PC-3 (cell line): Measurements from ENCODE around the gene CWC25. TPM values are rescaled to one million over a fixed set of nuclear protein-coding genes. Genes with fewer than 3 reads are reported as not detected.
"Not testable (repeated sequence)": the region's sequence is repeated elsewhere in the genome, so short reads cannot be mapped to it uniquely, and the experiment has no call there.

Source experiments
- ATAC-seq: fragments of 200-7000 bp; cut with Tn5 transposase; 2 replicates; pipeline ENCODE4 v1.9.1; 2020; ENCODE audit warnings: mild to moderate bottlenecking, moderate library complexity
- BruUV-seq: library from RNA; stranded (reverse); fragments of 400-500 nt; replicated peaks from 2 replicates; lab custom pipeline; 2021; lab: Mats Ljungman, UMichigan
- CTCF ChIA-PET: fragments of 300-600 bp; sonication (Branson Sonifier 250); formaldehyde crosslinking; loops from one replicate; lab custom pipeline; 2022; ENCODE audit warnings: antibody characterized with exemption; lab: Charles Lee
- POLR2A ChIA-PET: fragments of 300-600 bp; sonication (Branson Sonifier 250); formaldehyde crosslinking; loops from one replicate; lab custom pipeline; 2022; ENCODE audit warnings: antibody characterized with exemption; ENCODE audit not compliant: unreplicated experiment; lab: Charles Lee
- DNase-seq: peaks from one replicate; pipeline ENCODE4 v3.0.0-alpha.2; 2015
- H2AFZ ChIP-seq: fragments of 300-600 bp; sonication (generic); 2 replicates; pipeline ENCODE4 v1.6.0; 2016; ENCODE audit warnings: antibody characterized with exemption, low read length
- H3F3A ChIP-seq: fragments of 300-600 bp; sonication (generic); one replicate; pipeline ENCODE4 v1.6.0; 2017; ENCODE audit warnings: antibody characterized with exemption, low read length, control low read depth, mild to moderate bottlenecking; ENCODE audit not compliant: unreplicated experiment
- H3K27ac ChIP-seq: fragments of 300-600 bp; sonication (generic); 2 replicates; pipeline ENCODE4 v1.5.1; 2016; ENCODE audit warnings: mild to moderate bottlenecking, low read length
- H3K27me3 ChIP-seq: fragments of 300-600 bp; sonication (generic); 2 replicates; pipeline ENCODE4 v1.6.1; 2016; ENCODE audit warnings: low read length, mixed read lengths
- H3K36me3 ChIP-seq: fragments of 300-600 bp; sonication (generic); 2 replicates; pipeline ENCODE4 v1.6.1; 2016; ENCODE audit warnings: low read depth, mixed run types, low read length, mixed read lengths
- H3K4me1 ChIP-seq: fragments of 300-600 bp; sonication (generic); 2 replicates; pipeline ENCODE4 v1.5.1; 2016; ENCODE audit warnings: low read length; ENCODE audit not compliant: insufficient read depth
- H3K4me2 ChIP-seq: fragments of 300-600 bp; sonication (generic); 2 replicates; pipeline ENCODE4 v1.6.0; 2016; ENCODE audit warnings: low read length
- H3K4me3 ChIP-seq: fragments of 300-600 bp; sonication (generic); 2 replicates; pipeline ENCODE4 v1.5.1; 2016; ENCODE audit warnings: mild to moderate bottlenecking, low read length, mixed read lengths
- H3K79me2 ChIP-seq: fragments of 300-600 bp; sonication (generic); 2 replicates; pipeline ENCODE4 v1.6.1; 2017; ENCODE audit warnings: low read length, mixed read lengths
- H3K9ac ChIP-seq: fragments of 300-600 bp; sonication (generic); 2 replicates; pipeline ENCODE4 v1.6.0; 2016; ENCODE audit warnings: mild to moderate bottlenecking, low read length
- H3K9me2 ChIP-seq: fragments of 300-600 bp; sonication (generic); replicated peaks from 2 replicates; pipeline ENCODE4 v1.6.1; 2016; ENCODE audit warnings: mixed run types, low read length, mixed read lengths
- H3K9me3 ChIP-seq: fragments of 300-600 bp; sonication (generic); 2 replicates; pipeline ENCODE4 v1.6.1; 2016; ENCODE audit warnings: low read length, mixed read lengths
- H4K20me1 ChIP-seq: fragments of 300-600 bp; sonication (generic); 2 replicates; pipeline ENCODE4 v1.6.1; 2016; ENCODE audit warnings: low read length, mixed read lengths
- CTCF ChIP-seq: fragments of 300-600 bp; sonication (generic); conservative IDR thresholded peaks from 2 replicates; pipeline ENCODE4 v1.5.1; 2017; ENCODE audit warnings: antibody characterized with exemption, low read depth, mild to moderate bottlenecking, low read length
- EZH2 ChIP-seq: fragments of 300-600 bp; sonication (generic); IDR thresholded peaks from one replicate; pipeline ENCODE4 v1.6.1; 2017; ENCODE audit warnings: antibody characterized with exemption, mild to moderate bottlenecking, low read length; ENCODE audit not compliant: unreplicated experiment
- EZH2phosphoT487 ChIP-seq: fragments of 300-600 bp; sonication (generic); IDR thresholded peaks from 2 replicates; pipeline ENCODE4 v1.6.1; 2018; ENCODE audit warnings: mild to moderate bottlenecking, antibody characterized with exemption, low read length, borderline replicate concordance
- intact Hi-C: fragments of 100-400 bp; cut with micrococcal nuclease; formaldehyde crosslinking; loops from 2 replicates; pipeline ENCODE4 v1.9.0; 2023
- total RNA-seq: library from RNA; depleted of rRNA; stranded (reverse); fragments of >200 nt; gene quantifications from 2 replicates; pipeline ENCODE4 v1.2.3, GENCODE V29; 2014

Gene CWC25
- total RNA-seq, 1 experiment from 2014 or later: 15.0 TPM

DNA sequence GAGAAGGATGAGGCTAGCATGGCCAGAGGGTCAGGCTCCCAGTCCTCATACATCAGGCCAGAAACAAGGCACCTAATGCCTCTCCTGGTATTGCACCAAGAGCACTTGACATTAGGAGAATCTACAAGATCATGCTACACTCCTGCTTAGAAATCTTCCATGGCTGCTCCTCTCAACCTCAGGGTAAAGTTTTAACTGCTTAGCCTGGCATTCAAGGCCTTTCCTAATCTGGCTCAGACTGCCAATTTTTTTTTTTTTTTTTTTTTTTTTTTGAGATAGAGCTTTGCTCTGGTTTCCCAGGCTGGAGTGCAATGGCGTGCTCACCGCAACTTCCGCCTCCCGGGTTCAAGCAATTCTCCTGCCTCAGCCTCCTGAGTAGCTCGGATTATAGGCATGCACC is 34.0 kb downstream of the CWC25 start:
- H3K9ac ChIP-seq: no peak overlapping the region
- no peaks in the 10 kb centered on the region for H4K20me1 ChIP-seq
- H3K27ac ChIP-seq: no peak overlapping the region
- H2AFZ ChIP-seq: no peak overlapping the region
- ATAC-seq (no peak), DNase-seq (no peak)
- no peaks in the 10 kb centered on the region for H3K9me3 ChIP-seq
- intact Hi-C loops: no loop called here
- H3K27me3 ChIP-seq: no peaks in the 10 kb centered on the region
- peaks cover 50% of the 10 kb centered on the region for H3K79me2 ChIP-seq
- TF ChIP-seq EZH2 (no peak), CTCF (no peak), EZH2phosphoT487 (no peak)
- no peaks in the 10 kb centered on the region for H3F3A ChIP-seq
- POLR2A ChIA-PET: no interaction called here
- no TSS peak for BruUV-seq
- H3K4me1 ChIP-seq: peaks cover 13% of the 10 kb centered on the region
- no peaks in the 10 kb centered on the region for H3K9me2 ChIP-seq
- H3K36me3 ChIP-seq: no peaks in the 10 kb centered on the region
- CTCF ChIA-PET: no interaction called here
- no peak overlapping the region for H3K4me2 ChIP-seq
- no peak overlapping the region for H3K4me3 ChIP-seq

GRCh38 chr17:38790148-38790707 is 34.9 kb downstream of the CWC25 start:
- Histone ChIP-seq H3K79me2 (peaks cover 40% of the 10 kb centered on the region), H3K4me1 (peaks cover 17% of the 10 kb centered on the region)
- DNase-seq, H3K9me2 ChIP-seq, H3K36me3 ChIP-seq, H3K27ac ChIP-seq, CTCF ChIA-PET, H3K4me2 ChIP-seq, BruUV-seq, POLR2A ChIA-PET, H3K9me3 ChIP-seq, ATAC-seq, H2AFZ ChIP-seq, H3K4me3 ChIP-seq, H4K20me1 ChIP-seq, intact Hi-C loops, H3K27me3 ChIP-seq, H3F3A ChIP-seq, H3K9ac ChIP-seq: not testable (repeated sequence)

GRCh38 chr17:38789185-38789584 is 35.9 kb downstream of the CWC25 start:
- Histone ChIP-seq H3K27me3 (no peaks in the 10 kb centered on the region), H3K9me2 (no peaks in the 10 kb centered on the region), H3F3A (no peaks in the 10 kb centered on the region), H3K9me3 (no peaks in the 10 kb centered on the region), H3K9ac (no peak overlapping the region), H3K4me3 (no peak overlapping the region), H2AFZ (no peak overlapping the region), H4K20me1 (no peaks in the 10 kb centered on the region), H3K4me1 (peaks cover 17% of the 10 kb centered on the region), H3K79me2 (peaks cover 31% of the 10 kb centered on the region), H3K4me2 (no peak overlapping the region), H3K27ac (no peak overlapping the region), H3K36me3 (no peaks in the 10 kb centered on the region)
- intact Hi-C loops: no loop called here
- TF ChIP-seq CTCF (no peak), EZH2phosphoT487 (no peak), EZH2 (no peak)
- ATAC-seq: no peak
- ChIA-PET CTCF (interaction anchor here (0.6 kb wide), 1 partner anchor 105 kb away, joined by 4 read pairs; no protein-coding TSS in a partner anchor), POLR2A (no interaction called here)
- DNase-seq: no peak
- BruUV-seq: no TSS peak

DNA sequence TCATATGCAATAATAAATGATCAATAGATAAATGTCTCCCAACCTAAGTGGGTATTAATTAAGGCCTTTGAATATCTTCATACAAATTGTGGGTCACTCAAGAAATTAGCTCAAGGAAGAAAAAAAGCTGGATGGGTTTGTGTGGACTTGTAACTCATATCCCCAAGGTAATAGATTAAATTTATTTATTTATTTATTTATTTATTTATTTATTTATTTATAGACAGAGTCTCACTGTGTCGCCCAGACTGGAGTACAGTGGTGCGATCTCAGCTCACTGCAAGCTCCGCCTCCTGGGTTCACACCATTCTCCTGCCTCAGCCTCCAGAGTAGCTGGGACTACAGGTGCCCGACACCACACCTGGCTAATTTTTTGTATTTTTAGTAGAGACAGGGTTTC is 37.1 kb downstream of the CWC25 start:
- H3K9me2 ChIP-seq, H3F3A ChIP-seq, intact Hi-C loops, H3K27ac ChIP-seq, ATAC-seq, H3K4me3 ChIP-seq, H3K36me3 ChIP-seq, POLR2A ChIA-PET, CTCF ChIA-PET, H3K27me3 ChIP-seq, H4K20me1 ChIP-seq, H3K9ac ChIP-seq, BruUV-seq, H2AFZ ChIP-seq, DNase-seq, H3K4me2 ChIP-seq, H3K9me3 ChIP-seq: not testable (repeated sequence)
- Histone ChIP-seq H3K79me2 (peaks cover 23% of the 10 kb centered on the region), H3K4me1 (peaks cover 17% of the 10 kb centered on the region)
